SU-DHL-6 (cell line): ENCODE data around the gene CCDC88C.

ENCODE experiments used
- EZH2phosphoT487 ChIP-seq: fragments of 200-600 bp; sonication (generic), shearing (Covaris generic); conservative IDR thresholded peaks from 2 replicates; pipeline ENCODE4 v1.6.1; 2018; ENCODE audit warnings: mild to moderate bottlenecking, antibody characterized with exemption, low read length, moderate library complexity, mixed read lengths
- TF ChIP-seq, protein P1 (sequence below): fragments of 200-600 bp; sonication (generic); IDR thresholded peaks from one replicate; pipeline ENCODE4 v1.5.1; 2017; ENCODE audit warnings: antibody characterized with exemption, mild to moderate bottlenecking, low read length, moderate library complexity; ENCODE audit not compliant: insufficient read depth, poor library complexity, severe bottlenecking

DNA sequence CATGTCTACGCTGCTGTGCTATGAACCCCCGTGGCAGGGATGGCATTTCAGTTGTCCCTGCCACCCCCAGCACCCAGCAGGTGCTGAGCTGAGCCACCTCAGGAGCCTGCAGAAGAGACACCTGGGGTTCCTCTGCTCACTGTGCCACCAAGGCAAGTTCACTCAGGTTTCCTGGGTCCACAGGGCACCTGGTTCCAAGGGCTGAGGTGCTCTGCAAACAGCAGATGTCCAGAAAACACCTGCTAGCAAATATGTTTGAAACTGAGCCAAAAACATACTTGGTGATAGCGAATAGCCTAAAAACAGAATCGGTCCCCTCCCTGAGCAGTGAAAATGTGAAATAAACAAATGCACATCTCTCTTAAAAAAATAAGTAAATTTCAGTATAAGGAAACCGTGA lies 137.5 kb downstream of the CCDC88C start:
- TF ChIP-seq, protein P1, sequence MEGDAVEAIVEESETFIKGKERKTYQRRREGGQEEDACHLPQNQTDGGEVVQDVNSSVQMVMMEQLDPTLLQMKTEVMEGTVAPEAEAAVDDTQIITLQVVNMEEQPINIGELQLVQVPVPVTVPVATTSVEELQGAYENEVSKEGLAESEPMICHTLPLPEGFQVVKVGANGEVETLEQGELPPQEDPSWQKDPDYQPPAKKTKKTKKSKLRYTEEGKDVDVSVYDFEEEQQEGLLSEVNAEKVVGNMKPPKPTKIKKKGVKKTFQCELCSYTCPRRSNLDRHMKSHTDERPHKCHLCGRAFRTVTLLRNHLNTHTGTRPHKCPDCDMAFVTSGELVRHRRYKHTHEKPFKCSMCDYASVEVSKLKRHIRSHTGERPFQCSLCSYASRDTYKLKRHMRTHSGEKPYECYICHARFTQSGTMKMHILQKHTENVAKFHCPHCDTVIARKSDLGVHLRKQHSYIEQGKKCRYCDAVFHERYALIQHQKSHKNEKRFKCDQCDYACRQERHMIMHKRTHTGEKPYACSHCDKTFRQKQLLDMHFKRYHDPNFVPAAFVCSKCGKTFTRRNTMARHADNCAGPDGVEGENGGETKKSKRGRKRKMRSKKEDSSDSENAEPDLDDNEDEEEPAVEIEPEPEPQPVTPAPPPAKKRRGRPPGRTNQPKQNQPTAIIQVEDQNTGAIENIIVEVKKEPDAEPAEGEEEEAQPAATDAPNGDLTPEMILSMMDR, result no peak
- TF ChIP-seq EZH2phosphoT487, result no peak
